GM18526 (cell line): Measurements from ENCODE around the gene SNRPA.
A peak's percentile ranks its signal among the peaks of the same experiment; 100 is the strongest.

Experiments used
- POLR2A ChIP-seq: IDR thresholded peaks from 3 replicates; pipeline ENCODE4 v1.6.1; 2011; ENCODE audit not compliant: insufficient read length; ENCODE audit errors: extremely low read depth

Gene SNRPA

GRCh38 chr19:40780582-40780981, 29.6 kb downstream of the SNRPA start:
- no peak for TF ChIP-seq POLR2A

- TF ChIP-seq POLR2A: no peak
Observed at GRCh38 chr19:40781140-40781539, 30.1 kb downstream of the SNRPA start.

- TF ChIP-seq POLR2A: no peak
Observed at GRCh38 chr19:40783711-40784110, 32.7 kb downstream of the SNRPA start.

GRCh38 chr19:40785526-40785925, 34.5 kb downstream of the SNRPA start:
- TF ChIP-seq POLR2A: no peak

- no peak for TF ChIP-seq POLR2A
Observed at GRCh38 chr19:40786060-40787037, 35.3 kb downstream of the SNRPA start.

- TF ChIP-seq POLR2A: no peak
Observed at GRCh38 chr19:40791349-40791748, 40.3 kb downstream of the SNRPA start.

- no peak for TF ChIP-seq POLR2A
Observed at GRCh38 chr19:40791996-40792395, 41.0 kb downstream of the SNRPA start.

- no peak for TF ChIP-seq POLR2A
Observed at GRCh38 chr19:40797166-40797962, 46.4 kb downstream of the SNRPA start.

- peak; percentile 77 for TF ChIP-seq POLR2A
Observed at GRCh38 chr19:40797963-40798682, 47.1 kb downstream of the SNRPA start.

GRCh38 chr19:40798683-40799557, 47.9 kb downstream of the SNRPA start, which contains the start of gene EGLN2:
EGLN2 (plus strand) TSS chr19:40799191; CDS start chr19:40800573, 1,382 bp downstream.
- TF ChIP-seq POLR2A: peak; percentile 57

- TF ChIP-seq POLR2A: no peak
Observed at GRCh38 chr19:40799558-40800338, 48.7 kb downstream of the SNRPA start.

- no peak for TF ChIP-seq POLR2A
Observed at GRCh38 chr19:40800339-40800996, 49.5 kb downstream of the SNRPA start.

- TF ChIP-seq POLR2A: no peak
Observed at GRCh38 chr19:40800997-40801377, 50.0 kb downstream of the SNRPA start.
